HEK293T (cell line): ENCODE data around the gene SSTR4.

Source experiments
- BHLHE40 ChIP-seq: fragments of 450-650 bp; IDR thresholded peaks from 2 replicates; pipeline ENCODE4 v1.6.1; 2016; ENCODE audit warnings: mild to moderate bottlenecking, moderate library complexity, borderline replicate concordance
- CTBP1 ChIP-seq: fragments of 450-650 bp; IDR thresholded peaks from 2 replicates; pipeline ENCODE4 v1.6.1; 2016; ENCODE audit warnings: borderline replicate concordance
- FOXA1 ChIP-seq: fragments of 450-650 bp; IDR thresholded peaks from 2 replicates; pipeline ENCODE4 v1.6.1; 2016; ENCODE audit warnings: mild to moderate bottlenecking
- SP1 ChIP-seq: fragments of 450-650 bp; IDR thresholded peaks from 2 replicates; pipeline ENCODE4 v1.6.1; 2017
- ZNF384 ChIP-seq: fragments of 450-650 bp; IDR thresholded peaks from 2 replicates; pipeline ENCODE4 v1.6.1; 2016

DNA sequence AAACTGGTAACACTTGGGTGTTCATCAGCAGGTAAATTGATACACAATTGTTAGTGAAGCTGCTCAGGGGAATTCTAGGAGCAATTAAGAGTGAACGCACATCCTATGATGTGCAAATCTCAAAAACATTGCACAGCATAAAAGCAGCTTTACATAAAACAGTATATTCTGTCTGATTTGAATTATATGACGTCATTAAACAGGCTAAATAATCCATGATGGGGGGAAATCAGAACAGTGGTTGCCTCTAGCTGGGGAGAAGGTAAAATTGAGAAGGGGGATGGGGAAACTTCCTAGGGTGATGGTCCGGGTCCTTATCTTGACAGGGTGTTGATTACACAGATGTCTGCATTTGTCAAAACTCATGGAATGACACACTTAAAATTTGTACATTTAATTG, 31.7 kb downstream of the SSTR4 start:
- TF ChIP-seq CTBP1 (no peak), SP1 (no peak), FOXA1 (no peak), ZNF384 (no peak), BHLHE40 (no peak)
